Prostate gland (tissue), 2 donors: ENCODE results near the gene RPP14. TPM values are rescaled to one million over a fixed set of nuclear protein-coding genes. Genes with fewer than 3 reads are reported as not detected.

Source experiments
- DNase-seq: peaks from one replicate; pipeline ENCODE4 v3.0.0-alpha.2; 2019; ENCODE audit warnings: low spot score
- H3K27ac ChIP-seq, 2 donors: fragments of 200-600 bp; sonication (generic); 2 replicates each; pipeline ENCODE4 v1.5.1; 2017 to 2019
- H3K27me3 ChIP-seq: fragments of 200-600 bp; sonication (generic); replicated peaks from 2 replicates; pipeline ENCODE4 v1.5.1; 2019; ENCODE audit not compliant: insufficient read depth
- H3K36me3 ChIP-seq, 2 donors: fragments of 200-600 bp; sonication (generic); 1 replicate in 1 of 2; 2 replicates in 1 of 2; pipeline versions ENCODE4 v1.5.1 to v1.8.1; 2017 to 2019
- H3K4me1 ChIP-seq: fragments of 200-600 bp; sonication (generic); replicated peaks from 2 replicates; pipeline ENCODE4 v1.5.1; 2019
- H3K4me3 ChIP-seq, 2 donors: fragments of 200-600 bp; sonication (generic); 2 replicates each; pipeline ENCODE4 v1.5.1; 2017 to 2019
- H3K9me3 ChIP-seq: fragments of 200-600 bp; sonication (generic); 2 replicates; pipeline ENCODE4 v1.5.1; 2017
- CTCF ChIP-seq, 4 experiments: fragments of 200-600 bp in 2 of 4; fragments of 450-650 bp in 2 of 4; sonication (generic) in 2 of 4; IDR thresholded peaks; 1 replicate in 3 of 4; 2 replicates in 1 of 4; pipeline ENCODE4 v1.5.1; 2016 to 2019; ENCODE audit warnings: antibody characterized with exemption in 4 of 4, mild to moderate bottlenecking in 2 of 4, moderate library complexity in 2 of 4
- POLR2A ChIP-seq: fragments of 450-650 bp; IDR thresholded peaks from one replicate; pipeline ENCODE4 v1.6.1; 2016; ENCODE audit warnings: antibody characterized with exemption, mild to moderate bottlenecking
- POLR2AphosphoS5 ChIP-seq: sonication (generic); formaldehyde crosslinking; IDR thresholded peaks from one replicate; pipeline ENCODE4 v1.6.1; 2017; ENCODE audit warnings: antibody characterized with exemption
- WGBS: methylation state at CpG from one replicate; pipeline ENCODE4 v1.1.5; 2018; 5-methylcytosine and 5-hydroxymethylcytosine counted together
- intact Hi-C: fragments of 100-400 bp; cut with DNase I; formaldehyde crosslinking; loops from one replicate; pipeline ENCODE4 v1.14.2; 2022
- total RNA-seq, 2 donors: library from RNA; depleted of rRNA; stranded (reverse); fragments of >200 nt; gene quantifications; one replicate each; pipeline ENCODE4 v1.1.0, GENCODE V29; 2016

The RPP14 gene
- total RNA-seq, 2 donors from 2014 or later, result 7.1 to 12.5 TPM

- Histone ChIP-seq H3K27ac (no peak overlapping the region), H3K4me1 (no peaks in the 10 kb centered on the region), H3K36me3 (no peaks in the 10 kb centered on the region), H3K9me3 (no peaks in the 10 kb centered on the region), H3K27me3 (no peaks in the 10 kb centered on the region), H3K4me3 (no peak overlapping the region)
- TF ChIP-seq POLR2A (no peak), POLR2AphosphoS5 (no peak), CTCF (IDR thresholded peaks at IDR 0.05) (no peak)
- 87% methylated on average over 8 of the region's 8 CpGs for WGBS
- intact Hi-C loops, result no loop called here
- DNase-seq, result no peak
These were observed 47.9 kb downstream of the RPP14 start for GRCh38 chr3:58353722-58354553.

- WGBS, result 86% methylated on average over 8 of the region's 8 CpGs
- no peaks in the 10 kb centered on the region for H3K4me1 ChIP-seq
These were observed 49.1 kb downstream of the RPP14 start for GRCh38 chr3:58355179-58355578.

GRCh38 chr3:58356054-58356453, 50.0 kb downstream of the RPP14 start:
- no peak for DNase-seq

More at GRCh38 chr3:58355179-58355578, 49.1 kb downstream of the RPP14 start:
- Histone ChIP-seq H3K27ac (no peak overlapping the region), H3K27me3 (no peaks in the 10 kb centered on the region), H3K36me3 (no peaks in the 10 kb centered on the region), H3K9me3 (no peaks in the 10 kb centered on the region), H3K4me3 (no peak overlapping the region)
- intact Hi-C loops, result no loop called here
- no peak for DNase-seq
- TF ChIP-seq POLR2A (no peak), CTCF (IDR thresholded peaks at IDR 0.05) (no peak), POLR2AphosphoS5 (no peak)

GRCh38 chr3:58357402-58357801, 51.4 kb downstream of the RPP14 start:
- Histone ChIP-seq H3K4me1 (no peaks in the 10 kb centered on the region), H3K4me3 (no peak overlapping the region), H3K27me3 (no peaks in the 10 kb centered on the region), H3K9me3 (no peaks in the 10 kb centered on the region), H3K27ac (no peak overlapping the region), H3K36me3 (no peaks in the 10 kb centered on the region)
- TF ChIP-seq POLR2A (no peak), CTCF (IDR thresholded peaks at IDR 0.05) (no peak), POLR2AphosphoS5 (no peak)
- no peak for DNase-seq
- intact Hi-C loops, result no loop called here
- 98% methylated on average over 3 of the region's 3 CpGs for WGBS

More at GRCh38 chr3:58356054-58356453, 50.0 kb downstream of the RPP14 start:
- H3K27me3 ChIP-seq, result no peaks in the 10 kb centered on the region
- H3K27ac ChIP-seq, result no peak overlapping the region
- H3K36me3 ChIP-seq, result no peaks in the 10 kb centered on the region
- 16% methylated on average over 4 of the region's 4 CpGs for WGBS
- no peaks in the 10 kb centered on the region for H3K4me1 ChIP-seq
- intact Hi-C loops, result no loop called here
- no peak overlapping the region for H3K4me3 ChIP-seq
- no peaks in the 10 kb centered on the region for H3K9me3 ChIP-seq
- TF ChIP-seq CTCF (IDR thresholded peaks at IDR 0.05) (no peak), POLR2A (no peak), POLR2AphosphoS5 (no peak)

- no peaks in the 10 kb centered on the region for H3K27me3 ChIP-seq
- no peak overlapping the region for H3K4me3 ChIP-seq
- no peaks in the 10 kb centered on the region for H3K4me1 ChIP-seq
- intact Hi-C loops, result no loop called here
- no peak overlapping the region for H3K27ac ChIP-seq
- DNase-seq, result no peak
- TF ChIP-seq POLR2AphosphoS5, result no peak
- no peak for TF ChIP-seq CTCF (IDR thresholded peaks at IDR 0.05)
- no peak for TF ChIP-seq POLR2A
- 99% methylated on average over 3 of the region's 3 CpGs for WGBS
- H3K9me3 ChIP-seq, result no peaks in the 10 kb centered on the region
- H3K36me3 ChIP-seq, result no peaks in the 10 kb centered on the region
These were observed 52.0 kb downstream of the RPP14 start for GRCh38 chr3:58358092-58358491.
